ENCODE data around the gene KIF5A.

DNA sequence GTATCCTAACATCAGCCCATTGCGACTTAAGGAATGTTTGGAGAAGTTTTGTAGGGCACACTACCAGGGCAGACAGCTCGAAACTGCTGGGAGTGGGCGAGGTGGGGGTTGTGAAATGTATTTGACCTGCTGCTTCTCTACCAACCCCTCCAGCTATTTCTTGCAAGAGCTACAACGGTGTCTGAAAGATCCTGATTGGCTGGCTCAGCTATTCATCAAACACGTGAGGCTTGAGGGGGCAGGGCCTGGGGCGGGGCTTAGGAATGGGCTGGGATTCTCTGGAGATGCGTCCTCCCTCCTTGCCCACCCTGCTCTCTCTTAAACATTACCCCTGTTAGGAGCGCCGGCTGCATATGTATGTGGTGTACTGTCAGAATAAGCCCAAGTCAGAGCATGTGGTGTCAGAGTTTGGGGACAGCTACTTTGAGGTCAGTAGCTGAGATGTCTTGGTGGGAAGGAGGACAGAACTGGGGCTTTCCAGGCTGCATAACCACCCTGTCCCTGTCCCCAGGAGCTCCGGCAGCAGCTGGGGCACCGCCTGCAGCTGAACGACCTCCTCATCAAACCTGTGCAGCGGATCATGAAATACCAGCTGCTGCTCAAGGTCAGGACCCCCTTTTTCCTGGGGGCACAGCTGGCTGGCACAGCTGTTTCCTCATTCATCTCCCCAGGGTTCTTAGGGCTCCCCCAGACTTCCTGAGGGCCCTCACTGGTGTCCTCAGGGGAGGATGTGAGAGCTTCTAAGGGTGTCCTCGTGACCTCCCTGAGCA is 64.5 kb downstream of the KIF5A start:
- TF ChIP-seq CTCF (IDR thresholded peaks at IDR 0.05; ENCODE audit: extremely low read depth in 1 of 2, insufficient read depth in 1 of 2, low read depth in 1 of 2, low read length in 2 of 2): no peak
- no peak for TF ChIP-seq POLR2AphosphoS5 (IDR thresholded peaks at IDR 0.05; ENCODE audit: insufficient read depth, low read depth, low read length)
- TF ChIP-seq POLR2A (IDR thresholded peaks at IDR 0.05; ENCODE audit: low read depth, low read length): no peak
- TF ChIP-seq EZH2 (IDR thresholded peaks at IDR 0.05; ENCODE audit: borderline replicate concordance, low read depth, low read length, severe bottlenecking): no peak

All from endothelial cell of umbilical vein (primary cell).